Activated naive CD8-positive, alpha-beta T cell (primary cell): Measurements from ENCODE around the gene UBE2V1.

Source experiments
- H3K27ac Mint-ChIP-seq: one replicate; pipeline ENCODE4 v1.8.0; 2021; ENCODE audit warnings: mixed read lengths
- H3K27me3 Mint-ChIP-seq: one replicate; pipeline ENCODE4 v1.8.0; 2021; ENCODE audit warnings: mixed read lengths
- H3K36me3 Mint-ChIP-seq: one replicate; pipeline ENCODE4 v1.8.0; 2021; ENCODE audit warnings: mixed read lengths
- H3K4me1 Mint-ChIP-seq: one replicate; pipeline ENCODE4 v1.8.0; 2021; ENCODE audit warnings: low read depth, mixed read lengths
- H3K4me3 Mint-ChIP-seq: one replicate; pipeline ENCODE4 v1.8.0; 2021; ENCODE audit warnings: mild to moderate bottlenecking, mixed read lengths
- H3K9me3 Mint-ChIP-seq: one replicate; pipeline ENCODE4 v1.8.0; 2021; ENCODE audit warnings: low read depth, mixed read lengths

UBE2V1 gene

GRCh38 chr20:50048420-50049166 lies 64.4 kb downstream of the UBE2V1 start:
- peaks cover 2% of the 10 kb centered on the region for H3K36me3 Mint-ChIP-seq
- H3K27me3 Mint-ChIP-seq = peaks cover 5% of the 10 kb centered on the region
- H3K4me1 Mint-ChIP-seq = peaks cover 10% of the 10 kb centered on the region
- no peak overlapping the region for H3K4me3 Mint-ChIP-seq
- no peak overlapping the region for H3K27ac Mint-ChIP-seq
- no peaks in the 10 kb centered on the region for H3K9me3 Mint-ChIP-seq

DNA sequence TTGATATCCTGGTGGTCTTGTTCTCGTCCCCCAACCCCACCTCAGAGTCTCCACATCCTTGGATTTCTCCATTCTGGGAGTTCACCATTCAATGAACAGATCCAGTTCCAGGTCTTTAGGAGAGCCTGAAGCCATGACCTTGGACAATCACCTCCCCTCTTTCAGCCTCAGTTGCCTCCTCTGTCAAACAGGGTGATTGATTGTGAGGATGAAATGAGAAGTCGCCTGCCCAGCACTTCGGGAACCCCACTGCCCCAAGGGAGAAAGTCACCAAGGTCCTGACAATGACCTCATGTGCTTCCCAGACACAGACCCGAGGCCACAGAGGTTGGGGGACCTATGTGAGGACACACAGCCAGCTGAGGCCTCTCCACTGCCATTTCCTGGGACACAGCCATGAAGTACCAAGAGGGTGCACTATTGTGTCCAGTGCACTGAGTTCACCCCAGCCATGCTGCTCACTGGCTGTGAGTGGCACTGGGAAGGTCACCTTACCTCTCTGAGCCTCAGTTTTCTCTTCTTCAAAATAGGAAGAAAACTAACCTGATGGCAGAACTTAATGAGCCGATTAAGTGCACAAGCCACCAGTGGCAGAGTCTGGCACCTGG lies 68.5 kb downstream of the UBE2V1 start:
- H3K27me3 Mint-ChIP-seq = peaks cover 3% of the 10 kb centered on the region
- H3K4me3 Mint-ChIP-seq = no peak overlapping the region
- H3K36me3 Mint-ChIP-seq = peaks cover 2% of the 10 kb centered on the region

DNA sequence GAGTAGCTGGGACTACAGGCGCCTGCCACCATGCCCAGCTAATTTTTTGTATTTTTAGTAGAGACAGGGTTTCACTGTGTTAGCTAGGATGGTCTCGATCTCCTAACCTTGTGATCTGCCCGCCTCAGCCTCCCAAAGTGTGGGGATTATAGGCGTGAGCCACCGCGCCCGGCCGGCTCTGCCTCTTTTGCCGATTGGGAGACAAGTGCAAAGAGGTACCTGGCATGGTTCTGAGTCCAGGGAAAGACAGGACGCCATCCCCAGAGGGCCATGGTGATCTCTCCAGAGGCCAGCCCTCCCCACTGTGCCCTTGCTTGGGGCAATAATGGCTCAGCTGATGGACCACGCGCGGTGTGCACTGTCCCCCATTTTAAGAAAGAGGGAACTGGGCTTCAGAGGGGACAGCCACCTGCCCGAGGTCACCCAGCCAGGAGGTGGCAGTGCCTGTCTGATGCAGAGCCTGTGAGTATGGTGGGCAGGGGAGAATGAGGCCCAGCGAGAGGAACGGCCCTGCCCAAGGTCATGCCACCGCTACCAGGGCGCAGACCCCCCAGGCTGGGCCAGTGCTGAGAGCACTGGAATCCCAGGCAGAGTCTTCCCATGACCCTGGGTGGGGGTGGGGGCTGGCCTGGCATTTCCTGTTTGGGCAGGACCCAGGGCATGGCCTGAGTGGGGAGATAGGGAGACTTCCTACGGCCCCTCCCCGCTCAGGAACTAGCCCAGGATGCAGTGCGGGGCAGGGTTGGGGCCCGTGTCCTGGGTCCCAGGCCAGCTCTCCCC lies 69.2 kb downstream of the UBE2V1 start:
- H3K9me3 Mint-ChIP-seq = no peaks in the 10 kb centered on the region
- H3K36me3 Mint-ChIP-seq = peaks cover 2% of the 10 kb centered on the region
- H3K27ac Mint-ChIP-seq = no peak overlapping the region
- no peak overlapping the region for H3K4me3 Mint-ChIP-seq
- H3K4me1 Mint-ChIP-seq = peaks cover 7% of the 10 kb centered on the region
- H3K27me3 Mint-ChIP-seq = peaks cover 3% of the 10 kb centered on the region

More for the DNA sequence above, 68.5 kb downstream of the UBE2V1 start:
- H3K27ac Mint-ChIP-seq = no peak overlapping the region
- peaks cover 10% of the 10 kb centered on the region for H3K4me1 Mint-ChIP-seq
- H3K9me3 Mint-ChIP-seq = no peaks in the 10 kb centered on the region

DNA sequence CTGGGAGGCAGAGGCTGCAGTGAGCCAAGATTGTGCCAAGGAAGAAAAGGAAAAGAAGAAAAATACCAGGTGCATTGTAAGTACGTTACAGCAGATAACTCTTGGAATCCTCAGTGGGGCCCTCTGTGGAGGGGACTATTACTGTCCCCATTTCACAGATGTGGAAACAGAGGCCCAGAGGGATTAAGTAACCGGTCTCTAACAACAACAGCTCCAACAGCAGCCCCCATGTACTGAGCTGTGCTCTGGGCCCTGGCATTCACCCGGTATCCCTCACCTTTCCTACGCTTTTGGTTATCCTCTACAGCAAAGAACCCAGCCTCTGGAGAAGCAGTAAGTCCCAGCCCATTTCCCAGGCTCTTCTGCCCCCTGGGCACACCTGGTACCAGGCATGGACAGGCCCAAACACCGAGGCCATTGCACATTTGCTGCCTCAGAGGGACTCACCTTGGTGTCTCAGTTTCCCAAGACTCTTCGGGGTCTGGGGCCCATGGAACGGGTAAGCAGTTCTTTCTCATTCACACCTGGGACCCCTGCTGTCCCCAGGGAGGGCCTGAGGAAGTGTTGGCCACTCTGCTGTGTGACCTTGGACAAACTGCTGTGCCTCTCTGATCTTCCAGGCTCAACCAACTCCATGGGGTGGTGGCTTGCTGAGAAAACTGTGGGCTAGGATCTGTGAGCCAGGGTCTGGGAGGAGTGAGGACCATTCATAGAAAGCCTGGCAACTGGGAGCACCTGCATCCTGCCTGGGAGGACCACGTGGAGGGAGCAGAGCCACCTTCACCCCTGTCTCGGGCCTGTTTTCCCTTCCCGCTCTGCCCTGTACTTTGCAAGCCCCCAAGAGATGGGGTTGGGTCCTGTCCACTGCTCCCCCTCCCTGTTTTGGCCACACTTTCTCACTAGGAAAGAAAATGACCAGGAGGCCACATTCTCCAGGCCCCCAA lies 70.3 kb downstream of the UBE2V1 start:
- Mint-ChIP-seq H3K4me1 (no peaks in the 10 kb centered on the region), H3K9me3 (no peaks in the 10 kb centered on the region), H3K27me3 (peaks cover 3% of the 10 kb centered on the region), H3K36me3 (peaks cover 2% of the 10 kb centered on the region), H3K4me3 (no peak overlapping the region), H3K27ac (no peak overlapping the region)

DNA sequence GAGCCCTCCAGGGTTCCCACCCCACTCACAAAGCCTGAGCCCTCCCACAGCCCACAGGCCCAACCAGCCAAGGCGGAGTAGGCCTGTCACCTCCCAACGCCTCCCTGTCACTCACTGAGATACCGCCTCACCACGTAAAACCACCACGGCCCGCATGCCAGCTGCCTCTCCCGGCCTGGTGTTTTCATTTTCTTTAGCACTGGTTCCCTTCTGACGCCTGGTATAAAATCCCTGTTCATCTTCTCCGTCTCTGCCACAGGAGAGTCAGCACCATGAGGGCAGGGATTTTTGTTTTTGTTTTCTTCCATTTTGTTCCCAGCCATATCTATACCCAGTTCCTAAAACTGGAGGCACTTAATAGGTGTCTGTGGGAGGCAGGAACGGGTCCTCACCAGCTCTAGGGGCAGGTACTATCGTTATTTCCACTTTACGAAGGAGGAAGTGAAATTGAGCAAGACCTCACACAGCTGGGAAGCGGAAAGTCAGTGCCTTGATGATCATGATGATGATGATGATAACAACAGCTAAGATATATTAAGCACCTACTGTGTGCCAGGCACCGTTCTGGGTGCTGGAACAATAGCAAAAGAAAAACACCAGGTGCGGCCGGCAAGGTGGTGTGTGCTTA lies 71.6 kb downstream of the UBE2V1 start:
- no peak overlapping the region for H3K4me3 Mint-ChIP-seq
- H3K4me1 Mint-ChIP-seq = no peaks in the 10 kb centered on the region
- H3K27ac Mint-ChIP-seq = no peak overlapping the region

DNA sequence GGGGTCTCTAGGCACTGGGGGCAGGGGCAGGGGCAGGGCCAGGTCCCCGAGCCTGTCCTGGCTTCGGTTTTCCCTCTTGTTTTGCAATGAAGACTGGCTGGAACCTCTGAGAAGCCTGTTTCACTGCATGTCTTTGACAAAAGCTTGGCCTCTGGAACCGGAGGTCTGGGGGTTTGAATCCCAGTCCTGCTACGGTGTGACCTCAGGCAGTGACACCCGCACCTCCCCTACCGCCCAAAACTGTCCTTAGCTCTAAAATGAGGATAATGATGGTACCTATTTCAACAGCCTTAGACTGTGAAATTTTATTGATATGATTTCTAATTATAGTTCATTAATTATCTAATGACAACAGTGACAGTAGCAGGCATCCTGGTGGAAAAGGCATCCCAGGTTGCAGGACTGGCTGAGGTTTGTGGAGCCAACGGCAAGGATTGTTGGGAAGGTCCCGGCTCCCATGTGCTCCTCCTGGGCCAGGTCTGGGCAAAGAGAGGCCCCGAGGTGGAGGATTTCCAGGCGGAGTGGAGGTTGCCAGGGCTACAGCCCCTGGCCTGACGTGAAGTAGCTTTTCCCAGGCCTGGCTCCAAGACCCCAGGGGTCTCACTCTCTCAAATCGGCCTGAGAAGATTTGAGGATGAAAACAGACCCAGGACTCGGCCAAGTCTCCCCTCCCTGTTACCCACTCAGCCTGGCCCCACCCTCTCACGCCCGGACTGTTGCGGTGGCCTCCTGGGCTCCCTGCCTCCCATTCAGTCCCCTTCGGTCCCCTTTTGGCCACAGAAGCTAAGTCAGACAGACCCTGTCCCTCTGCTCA lies 72.3 kb downstream of the UBE2V1 start:
- no peaks in the 10 kb centered on the region for H3K36me3 Mint-ChIP-seq
- H3K4me3 Mint-ChIP-seq = no peak overlapping the region
- H3K27me3 Mint-ChIP-seq = peaks cover under 1% of the 10 kb centered on the region
- H3K4me1 Mint-ChIP-seq = no peaks in the 10 kb centered on the region
- no peaks in the 10 kb centered on the region for H3K9me3 Mint-ChIP-seq
- H3K27ac Mint-ChIP-seq = no peak overlapping the region

More for the DNA sequence above, 71.6 kb downstream of the UBE2V1 start:
- peaks cover 3% of the 10 kb centered on the region for H3K27me3 Mint-ChIP-seq
- no peaks in the 10 kb centered on the region for H3K9me3 Mint-ChIP-seq
- H3K36me3 Mint-ChIP-seq = peaks cover 2% of the 10 kb centered on the region

- Mint-ChIP-seq H3K4me1 (no peaks in the 10 kb centered on the region), H3K27ac (no peak overlapping the region), H3K9me3 (no peaks in the 10 kb centered on the region), H3K36me3 (no peaks in the 10 kb centered on the region), H3K4me3 (no peak overlapping the region), H3K27me3 (no peaks in the 10 kb centered on the region)
Observed at GRCh38 chr20:50039706-50040431, 73.1 kb downstream of the UBE2V1 start.

DNA sequence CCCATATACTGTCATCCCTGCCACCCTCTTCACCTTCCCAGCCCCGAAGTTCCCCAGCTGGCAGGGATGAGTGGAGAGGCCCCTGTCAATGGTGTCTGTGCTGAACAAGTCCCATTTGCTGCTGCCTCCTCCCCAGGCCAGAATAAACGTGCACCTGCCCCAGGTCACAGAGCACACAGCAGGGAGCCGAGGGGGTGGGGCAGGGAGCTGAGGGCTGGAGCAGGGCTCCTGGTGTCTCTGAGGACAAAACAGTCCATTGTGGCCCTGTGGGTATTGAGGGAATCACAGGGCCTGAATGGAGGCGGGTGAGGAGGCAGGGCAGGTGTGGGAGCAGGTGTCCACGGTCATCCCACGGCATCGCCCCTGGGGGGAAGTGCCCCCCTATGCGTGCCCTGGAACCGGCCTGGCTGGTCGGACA lies 74.4 kb downstream of the UBE2V1 start:
- Mint-ChIP-seq H3K9me3 (no peaks in the 10 kb centered on the region), H3K27ac (no peak overlapping the region), H3K4me3 (no peak overlapping the region), H3K4me1 (no peaks in the 10 kb centered on the region), H3K27me3 (no peaks in the 10 kb centered on the region), H3K36me3 (no peaks in the 10 kb centered on the region)

DNA sequence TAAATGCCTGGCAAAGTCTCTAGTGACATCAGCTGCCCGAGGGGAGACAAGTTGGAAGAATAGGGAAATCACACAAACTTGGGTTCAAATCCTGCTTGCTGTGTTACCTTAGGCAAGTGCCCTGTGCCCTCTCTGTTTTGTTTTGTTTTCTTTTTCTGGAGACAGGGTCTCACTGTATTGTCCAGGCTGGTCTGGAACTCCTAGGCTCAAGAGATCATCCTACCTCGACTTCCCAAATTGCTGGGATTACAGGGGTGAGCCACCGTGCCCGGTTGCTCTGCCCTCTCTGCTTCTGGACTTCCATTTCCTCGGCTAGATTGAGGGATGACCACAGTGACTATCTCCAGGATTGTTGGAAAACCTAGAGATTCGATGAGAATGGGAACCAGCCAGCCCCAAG lies 74.8 kb downstream of the UBE2V1 start:
- no peaks in the 10 kb centered on the region for H3K9me3 Mint-ChIP-seq
- H3K4me3 Mint-ChIP-seq = no peak overlapping the region
- no peak overlapping the region for H3K27ac Mint-ChIP-seq
- H3K27me3 Mint-ChIP-seq = no peaks in the 10 kb centered on the region
- H3K36me3 Mint-ChIP-seq = no peaks in the 10 kb centered on the region
- H3K4me1 Mint-ChIP-seq = no peaks in the 10 kb centered on the region

- Mint-ChIP-seq H3K4me3 (no peak overlapping the region), H3K4me1 (no peaks in the 10 kb centered on the region), H3K36me3 (no peaks in the 10 kb centered on the region), H3K9me3 (no peaks in the 10 kb centered on the region), H3K27ac (no peak overlapping the region), H3K27me3 (no peaks in the 10 kb centered on the region)
Observed at GRCh38 chr20:50037575-50037974, 75.4 kb downstream of the UBE2V1 start.

DNA sequence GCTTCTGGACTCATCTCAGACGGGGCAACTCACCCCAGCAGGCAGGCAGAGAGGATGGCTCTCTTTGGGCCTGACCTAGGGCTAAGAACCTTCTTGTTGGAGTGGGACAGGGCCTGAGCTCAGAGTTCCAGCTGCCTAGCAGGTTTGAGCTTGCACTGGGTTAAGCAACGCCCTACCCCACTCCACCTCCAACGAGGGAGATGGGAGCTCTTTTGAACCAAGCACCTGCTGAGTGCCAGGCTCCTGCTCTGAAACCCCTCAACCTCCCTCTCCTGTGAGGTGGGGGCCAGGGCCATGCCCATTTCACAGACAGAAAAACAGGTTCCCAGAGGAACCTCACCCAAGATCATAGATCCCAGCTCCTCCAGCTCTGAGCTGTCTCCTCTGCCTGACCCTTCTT lies 75.8 kb downstream of the UBE2V1 start:
- no peaks in the 10 kb centered on the region for H3K36me3 Mint-ChIP-seq
- H3K9me3 Mint-ChIP-seq = no peaks in the 10 kb centered on the region
- no peak overlapping the region for H3K27ac Mint-ChIP-seq
- no peaks in the 10 kb centered on the region for H3K4me1 Mint-ChIP-seq
- H3K27me3 Mint-ChIP-seq = no peaks in the 10 kb centered on the region
- no peak overlapping the region for H3K4me3 Mint-ChIP-seq

- Mint-ChIP-seq H3K27me3 (no peaks in the 10 kb centered on the region), H3K9me3 (no peaks in the 10 kb centered on the region), H3K4me3 (no peak overlapping the region), H3K4me1 (no peaks in the 10 kb centered on the region), H3K27ac (no peak overlapping the region), H3K36me3 (no peaks in the 10 kb centered on the region)
Observed at GRCh38 chr20:50036703-50037102, 76.2 kb downstream of the UBE2V1 start.

- no peaks in the 10 kb centered on the region for H3K9me3 Mint-ChIP-seq
- no peaks in the 10 kb centered on the region for H3K36me3 Mint-ChIP-seq
- H3K27ac Mint-ChIP-seq = no peak overlapping the region
- H3K4me3 Mint-ChIP-seq = no peak overlapping the region
- H3K4me1 Mint-ChIP-seq = no peaks in the 10 kb centered on the region
- H3K27me3 Mint-ChIP-seq = no peaks in the 10 kb centered on the region
Observed at GRCh38 chr20:50034567-50035180, 78.3 kb downstream of the UBE2V1 start.
